ENCODE data around the gene RPL14.

The RPL14 gene

GRCh38 chr3:40463579-40463978 lies 6.4 kb downstream of the RPL14 start:
- DNase-seq = no peak

- no peak for DNase-seq
Observed at GRCh38 chr3:40464339-40465110, 7.4 kb downstream of the RPL14 start.

GRCh38 chr3:40465111-40465407 lies 7.9 kb downstream of the RPL14 start:
- no peak for DNase-seq

GRCh38 chr3:40465456-40465855 lies 8.3 kb downstream of the RPL14 start:
- DNase-seq = no peak

- DNase-seq = no peak
Observed at GRCh38 chr3:40468018-40468417, 10.9 kb downstream of the RPL14 start.

GRCh38 chr3:40470701-40471100 lies 13.6 kb downstream of the RPL14 start:
- DNase-seq = no peak

GRCh38 chr3:40476478-40477470 lies 19.6 kb downstream of the RPL14 start, which contains the start of gene ZNF619:
Gene ZNF619 (plus strand): TSS chr3:40477122. CDS start chr3:40477980, 858 bp downstream.
- no peak for DNase-seq

GRCh38 chr3:40477666-40478065 lies 20.5 kb downstream of the RPL14 start:
- DNase-seq = no peak

GRCh38 chr3:40487172-40487571 lies 30.0 kb downstream of the RPL14 start:
- DNase-seq = no peak

GRCh38 chr3:40490916-40491315 lies 33.8 kb downstream of the RPL14 start:
- DNase-seq = no peak

GRCh38 chr3:40494698-40495097 lies 37.6 kb downstream of the RPL14 start:
- DNase-seq = no peak

- no peak for DNase-seq
Observed at GRCh38 chr3:40497288-40497687, 40.1 kb downstream of the RPL14 start.

- no peak for DNase-seq
Observed at GRCh38 chr3:40499952-40500351, 42.8 kb downstream of the RPL14 start.

- DNase-seq = no peak
Observed at GRCh38 chr3:40502034-40502433, 44.9 kb downstream of the RPL14 start.

GRCh38 chr3:40504636-40505430 lies 47.7 kb downstream of the RPL14 start:
- DNase-seq = no peak

- peak; percentile 39 for DNase-seq
Observed at GRCh38 chr3:40505599-40506462, 48.7 kb downstream of the RPL14 start, which contains the start of gene ZNF620. Gene ZNF620 (plus strand): TSS chr3:40506039. CDS start chr3:40506353, 314 bp downstream.

- DNase-seq = no peak
Observed at GRCh38 chr3:40511031-40511718, 54.0 kb downstream of the RPL14 start.

- no peak for DNase-seq
Observed at GRCh38 chr3:40516201-40516600, 59.1 kb downstream of the RPL14 start.

GRCh38 chr3:40518067-40518466 lies 60.9 kb downstream of the RPL14 start:
- DNase-seq = no peak

Data from NCI-H1417 treated with DMSO at 0.1 percent for 48 hours (cell line).